AG04449 (cell line): ENCODE data around the gene SETD4.

Source experiments
- CTCF ChIA-PET: fragments of 350-600 bp; formaldehyde crosslinking; extraction: SDS; loops from one replicate; lab custom pipeline; 2021; ENCODE audit warnings: antibody characterized with exemption; lab: Yijun Ruan, JAX
- POLR2A ChIA-PET: fragments of 400-600, 350-600 bp; formaldehyde crosslinking; extraction: SDS; loops from one replicate; lab custom pipeline; 2020; ENCODE audit warnings: antibody characterized with exemption, inconsistent platforms; lab: Yijun Ruan, JAX
- DNase-seq: peaks from one replicate; pipeline ENCODE4 v3.0.0-alpha.2; 2010; ENCODE audit warnings: low read depth, low spot score
- H3K4me3 ChIP-seq: 2 replicates; pipeline ENCODE4 v1.5.1; 2011; ENCODE audit warnings: low read depth, mild to moderate bottlenecking, control low read depth, low read length
- CTCF ChIP-seq: IDR thresholded peaks from one replicate; pipeline ENCODE4 v1.5.1; 2011; ENCODE audit warnings: mild to moderate bottlenecking, moderate library complexity, low read length, control low read depth, inconsistent platforms; ENCODE audit not compliant: insufficient read depth; ENCODE audit errors: missing control alignments

SETD4 gene

GRCh38 chr21:36053715-36054062, 6.6 kb downstream of the SETD4 start:
- ChIA-PET CTCF (interaction anchor here (1.7 kb wide), 1 partner anchor 59 kb away, joined by 6 read pairs; no protein-coding TSS in a partner anchor), POLR2A (interaction anchor here (0.6 kb wide), 1 partner anchor 936 kb away, joined by 3 read pairs; no protein-coding TSS in a partner anchor)
- TF ChIP-seq CTCF: no peak
- no peak for DNase-seq
- no peak overlapping the region for H3K4me3 ChIP-seq

- POLR2A ChIA-PET: interaction anchor here (0.6 kb wide), 1 partner anchor 936 kb away, joined by 3 read pairs; no protein-coding TSS in a partner anchor
- CTCF ChIA-PET: interaction anchor here (1.0 to 1.7 kb wide), 3 partner anchors 9 to 60 kb away, joined by 3 to 6 read pairs (median 3); no protein-coding TSS in a partner anchor
Measured at GRCh38 chr21:36052860-36053714, 7.2 kb downstream of the SETD4 start.

GRCh38 chr21:36048357-36048756, 12.0 kb downstream of the SETD4 start:
- CTCF ChIA-PET: no interaction called here
- no peak for DNase-seq
- TF ChIP-seq CTCF: no peak
- H3K4me3 ChIP-seq: no peak overlapping the region
- POLR2A ChIA-PET: no interaction called here

More at GRCh38 chr21:36052860-36053714, 7.2 kb downstream of the SETD4 start:
- no peak overlapping the region for H3K4me3 ChIP-seq
- TF ChIP-seq CTCF: no peak
- DNase-seq: no peak

GRCh38 chr21:36047139-36047538, 13.2 kb downstream of the SETD4 start:
- TF ChIP-seq CTCF: no peak
- no peak for DNase-seq
- CTCF ChIA-PET: interaction anchor here (1.1 kb wide), 1 partner anchor 19 kb away, joined by 3 read pairs; no protein-coding TSS in a partner anchor
- POLR2A ChIA-PET: no interaction called here
- H3K4me3 ChIP-seq: no peak overlapping the region

- TF ChIP-seq CTCF: no peak
- ChIA-PET CTCF (interaction anchor here (0.8 to 1.5 kb wide), 3 partner anchors 14 to 18 kb away, joined by 3 to 4 read pairs (median 4); partner anchors contain the start of gene SETD4), POLR2A (no interaction called here)
- no peak for DNase-seq
- no peak overlapping the region for H3K4me3 ChIP-seq
Measured at GRCh38 chr21:36045993-36046392, 14.3 kb downstream of the SETD4 start.

GRCh38 chr21:36044056-36044455, 16.3 kb downstream of the SETD4 start:
- ChIA-PET POLR2A (no interaction called here), CTCF (interaction anchor here (1.4 kb wide), 1 partner anchor 9 kb away, joined by 3 read pairs; no protein-coding TSS in a partner anchor)
- no peak for TF ChIP-seq CTCF
- no peak overlapping the region for H3K4me3 ChIP-seq
- DNase-seq: no peak
